ENCODE results near the gene UNC45A. TPM values are rescaled to one million over a fixed set of nuclear protein-coding genes. Genes with fewer than 3 reads are reported as not detected.

UNC45A gene, protein sequence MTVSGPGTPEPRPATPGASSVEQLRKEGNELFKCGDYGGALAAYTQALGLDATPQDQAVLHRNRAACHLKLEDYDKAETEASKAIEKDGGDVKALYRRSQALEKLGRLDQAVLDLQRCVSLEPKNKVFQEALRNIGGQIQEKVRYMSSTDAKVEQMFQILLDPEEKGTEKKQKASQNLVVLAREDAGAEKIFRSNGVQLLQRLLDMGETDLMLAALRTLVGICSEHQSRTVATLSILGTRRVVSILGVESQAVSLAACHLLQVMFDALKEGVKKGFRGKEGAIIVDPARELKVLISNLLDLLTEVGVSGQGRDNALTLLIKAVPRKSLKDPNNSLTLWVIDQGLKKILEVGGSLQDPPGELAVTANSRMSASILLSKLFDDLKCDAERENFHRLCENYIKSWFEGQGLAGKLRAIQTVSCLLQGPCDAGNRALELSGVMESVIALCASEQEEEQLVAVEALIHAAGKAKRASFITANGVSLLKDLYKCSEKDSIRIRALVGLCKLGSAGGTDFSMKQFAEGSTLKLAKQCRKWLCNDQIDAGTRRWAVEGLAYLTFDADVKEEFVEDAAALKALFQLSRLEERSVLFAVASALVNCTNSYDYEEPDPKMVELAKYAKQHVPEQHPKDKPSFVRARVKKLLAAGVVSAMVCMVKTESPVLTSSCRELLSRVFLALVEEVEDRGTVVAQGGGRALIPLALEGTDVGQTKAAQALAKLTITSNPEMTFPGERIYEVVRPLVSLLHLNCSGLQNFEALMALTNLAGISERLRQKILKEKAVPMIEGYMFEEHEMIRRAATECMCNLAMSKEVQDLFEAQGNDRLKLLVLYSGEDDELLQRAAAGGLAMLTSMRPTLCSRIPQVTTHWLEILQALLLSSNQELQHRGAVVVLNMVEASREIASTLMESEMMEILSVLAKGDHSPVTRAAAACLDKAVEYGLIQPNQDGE
- total RNA-seq: 54.1 and 55.4 TPM in 2 replicates

DNA sequence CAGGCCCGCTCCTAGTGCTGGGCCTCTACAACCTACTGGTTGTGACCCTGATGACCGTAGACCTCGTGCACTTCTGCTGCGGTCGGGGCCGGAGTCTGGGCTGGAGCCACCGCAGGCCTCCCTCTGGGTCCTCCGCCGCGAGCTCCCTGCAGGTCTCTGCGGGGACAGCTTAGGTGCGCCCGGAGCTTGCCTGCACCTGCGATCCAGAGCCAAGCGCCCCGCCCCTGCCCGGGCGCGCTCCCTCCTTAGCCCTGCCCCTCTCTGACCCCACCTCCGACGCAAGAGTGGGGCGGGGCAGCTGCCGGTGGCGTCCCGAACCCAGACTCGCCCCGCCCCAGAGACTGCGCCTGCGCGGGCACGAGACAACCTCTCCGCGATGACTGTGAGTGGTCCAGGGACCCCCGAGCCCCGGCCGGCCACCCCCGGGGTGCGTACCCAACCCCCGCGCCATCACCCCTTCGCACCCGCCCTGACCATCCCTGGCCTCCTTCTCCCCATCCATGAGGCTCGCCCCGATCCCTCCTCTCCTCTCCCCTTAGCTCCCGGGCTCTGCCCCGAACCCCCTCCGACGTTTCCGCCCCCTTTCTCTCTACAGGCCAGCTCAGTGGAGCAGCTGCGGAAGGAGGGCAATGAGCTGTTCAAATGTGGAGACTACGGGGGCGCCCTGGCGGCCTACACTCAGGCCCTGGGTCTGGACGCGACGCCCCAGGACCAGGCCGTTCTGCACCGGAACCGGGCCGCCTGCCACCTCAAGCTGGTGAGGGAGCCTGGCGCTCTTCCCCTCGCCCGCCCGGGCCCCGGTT is at the start of gene UNC45A:
Gene UNC45A (plus strand): TSS at position 337 of the 803 bp plus-strand sequence. CDS start 40 bp downstream, at position 377.

DNA sequence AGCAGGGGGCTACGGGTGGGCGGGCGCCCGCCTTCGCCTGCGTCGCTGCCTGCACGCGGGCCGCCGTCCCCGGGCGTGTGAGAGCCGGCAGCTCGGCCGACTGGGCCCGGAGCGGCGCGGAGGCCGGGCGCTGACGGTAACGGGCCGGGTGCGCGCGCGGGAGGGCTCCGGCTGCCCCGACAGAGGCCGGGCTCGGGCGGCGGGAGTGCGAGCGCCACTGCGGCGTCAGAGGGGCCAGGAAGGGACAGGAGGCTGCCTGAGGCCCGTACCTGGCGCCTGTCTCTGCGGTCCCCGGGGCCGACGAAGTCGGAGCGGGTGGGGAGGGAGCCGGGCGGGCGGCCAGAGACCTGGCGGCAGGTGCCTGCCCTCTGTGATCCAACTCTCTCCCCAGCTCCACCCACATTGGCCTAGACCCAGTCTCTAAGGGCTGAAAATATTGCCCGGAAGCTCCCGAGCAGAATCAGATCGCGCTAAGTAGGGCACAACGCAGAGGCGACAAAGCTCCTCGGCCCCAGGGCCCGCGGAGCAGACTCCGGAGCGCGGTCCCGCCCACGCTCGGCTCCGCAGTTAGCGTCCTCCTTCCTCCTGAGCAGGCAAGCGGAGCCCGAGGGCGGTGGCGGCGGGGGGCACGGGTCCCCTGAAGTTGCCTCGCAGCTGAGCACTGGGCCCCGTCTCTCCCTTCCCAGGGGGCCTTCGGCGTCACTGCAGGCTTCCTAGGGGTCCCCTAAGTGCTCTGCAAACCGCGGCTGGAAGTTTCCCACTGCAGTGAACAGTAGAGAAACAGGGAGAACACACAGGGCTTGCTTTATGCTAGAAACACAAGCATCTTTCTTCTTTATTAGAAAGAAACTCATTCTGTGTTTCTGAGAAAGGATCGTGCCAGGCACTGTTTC is 32.0 kb upstream of the UNC45A start, which contains the start of gene MAN2A2:
Gene MAN2A2 (plus strand): TSS at position 463 of the 893 bp plus-strand sequence. CDS start 906 bp downstream, outside the sequence.

DNA sequence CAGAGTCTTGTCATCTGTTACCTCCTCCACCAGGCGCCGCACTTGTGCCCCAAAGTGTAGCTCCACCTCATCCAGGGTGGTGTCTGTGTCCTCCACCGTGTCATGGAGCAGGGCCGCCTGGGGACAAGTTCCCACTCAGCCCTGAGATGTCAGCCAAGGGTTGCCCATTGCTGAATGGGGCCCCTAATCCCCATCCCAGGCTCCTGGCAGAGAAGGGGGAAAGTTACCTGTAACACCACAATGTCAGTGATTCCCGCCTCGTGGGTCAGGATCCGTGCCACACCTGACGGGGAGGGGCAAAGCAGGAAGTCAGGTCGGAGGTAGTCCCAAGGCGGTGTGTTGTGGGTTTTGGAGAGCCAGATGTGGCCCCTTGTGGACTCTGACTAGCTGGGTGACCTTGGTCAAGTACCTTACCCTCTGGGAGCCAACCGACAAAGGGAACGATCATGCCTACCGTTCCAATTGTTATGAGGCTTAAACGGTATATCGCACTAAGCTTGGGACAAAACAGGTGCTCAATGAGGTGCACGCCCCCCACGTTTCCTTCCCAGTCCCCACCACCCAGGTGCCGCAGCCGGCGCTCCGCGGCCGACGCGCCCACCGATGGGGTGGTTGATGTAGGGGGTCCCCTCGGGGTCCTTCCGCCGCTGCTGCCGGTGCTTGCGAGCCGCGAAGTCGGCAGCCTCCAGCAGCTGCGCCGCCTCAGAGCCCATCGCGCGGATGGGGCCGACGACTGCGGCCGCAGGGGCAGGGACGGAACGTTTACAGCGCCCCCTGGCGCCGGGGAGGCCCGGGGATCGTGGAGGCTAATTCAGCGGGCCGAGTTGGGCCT is 3.0 kb upstream of the UNC45A start, which contains the start of gene HDDC3:
Gene HDDC3 (minus strand): TSS at position 722 of the 832 bp plus-strand sequence. CDS start 9 bp downstream, at position 713.

DNA sequence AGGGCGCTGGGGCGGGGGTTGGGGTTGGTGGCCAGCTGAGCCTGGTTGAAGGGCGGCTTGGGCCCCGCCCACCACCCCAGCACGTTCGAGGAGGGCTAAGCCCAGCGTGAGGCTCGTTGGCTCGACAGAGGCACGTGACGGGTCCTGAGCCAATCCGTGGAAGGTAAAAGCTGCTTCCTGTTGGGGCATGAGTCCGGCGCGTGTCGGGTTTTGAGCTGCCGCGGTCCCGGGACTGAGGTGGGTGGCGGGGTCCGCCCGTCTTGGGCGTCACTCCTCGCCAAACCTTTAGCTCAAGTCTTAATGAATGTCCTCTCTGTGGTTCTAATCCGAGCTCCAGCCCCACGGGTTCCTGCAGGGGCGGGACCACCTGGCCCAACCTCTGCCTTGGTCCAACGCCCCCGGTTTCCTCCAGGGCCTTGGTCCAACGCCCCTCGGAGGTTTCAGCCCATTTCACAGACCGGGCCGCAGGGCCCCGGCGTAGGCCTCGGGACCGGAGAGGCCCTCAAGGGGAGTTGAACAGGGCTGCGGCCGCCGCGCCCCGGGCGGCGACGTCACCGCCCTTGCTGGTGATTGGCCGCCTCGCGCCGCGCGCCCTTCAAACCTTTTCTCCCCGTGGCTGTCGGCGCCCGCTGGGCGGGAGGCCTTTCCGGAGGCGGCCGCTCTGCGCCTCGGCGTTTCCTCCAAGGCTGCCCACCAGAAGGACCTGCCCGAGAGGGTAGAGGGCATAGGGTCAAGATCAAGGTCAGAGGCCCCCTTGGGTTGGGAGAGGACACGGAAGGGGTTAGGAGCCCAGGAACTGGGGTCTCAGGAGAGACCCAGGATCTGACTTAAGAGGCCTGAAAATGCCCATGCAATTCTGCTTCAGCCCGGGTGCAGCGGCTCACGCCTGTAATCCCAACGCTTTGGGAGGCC is 19.9 kb downstream of the UNC45A start, which contains the start of gene RCCD1:
Gene RCCD1 (plus strand): TSS at position 173 of the 912 bp plus-strand sequence. CDS start 1,851 bp downstream, outside the sequence.

DNA sequence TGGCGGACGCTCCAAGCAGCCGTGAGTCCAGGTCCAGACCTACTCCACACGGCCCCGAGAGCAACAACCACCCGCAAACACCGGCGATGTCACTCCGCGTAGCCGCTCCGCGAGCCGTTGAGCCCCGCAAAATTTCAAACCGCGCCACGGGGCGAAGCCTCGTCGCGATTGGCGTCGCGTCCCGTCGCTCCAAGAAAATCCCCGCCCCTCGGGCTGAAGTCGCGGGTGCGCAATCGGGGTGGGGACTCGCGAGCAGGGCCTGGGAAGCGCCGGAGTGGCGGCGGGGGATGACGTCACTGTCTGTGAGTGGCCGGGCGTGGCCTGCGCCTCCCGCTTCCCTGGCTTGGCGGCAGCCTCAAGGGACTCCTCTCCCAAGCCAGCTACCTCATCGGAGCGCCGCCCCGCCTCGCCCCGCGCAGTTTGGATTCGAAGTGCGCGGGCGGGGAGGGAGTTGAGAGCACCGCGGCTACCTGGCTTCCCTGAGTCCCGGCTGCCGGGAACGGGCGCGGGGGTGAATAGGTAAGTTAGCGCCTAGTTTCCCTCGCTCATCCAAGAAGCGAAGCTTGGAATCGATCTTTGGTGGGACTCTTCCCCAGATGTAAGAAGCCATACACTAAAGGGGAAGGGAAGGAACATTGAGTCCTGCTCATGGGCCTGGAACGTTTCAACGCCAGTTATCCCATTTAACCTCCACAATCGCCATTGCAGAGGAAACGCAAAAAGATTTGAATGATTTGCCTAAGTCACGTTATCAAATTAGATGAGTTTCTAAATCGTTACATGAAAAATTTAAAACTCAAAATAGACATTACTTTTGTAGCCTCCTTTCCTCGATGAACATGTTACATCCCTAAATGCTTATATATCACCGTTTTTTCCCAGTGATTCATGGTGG is 59.6 kb downstream of the UNC45A start, which contains the start of gene PRC1:
Gene PRC1 (minus strand): TSS at position 119 of the 895 bp plus-strand sequence. CDS start 118 bp downstream, at position 1.

Other genes with a start within 250 kb of the UNC45A start
- gene BLM, start 217.9 kb upstream of the UNC45A start, total RNA-seq: 5.7 and 7.5 TPM in 2 replicates
- gene FURIN, start 66.7 kb upstream of the UNC45A start, total RNA-seq: 75.8 and 82.8 TPM in 2 replicates
- 42.9 and 46.1 TPM in 2 replicates for gene FES, start 50.8 kb upstream of the UNC45A start, total RNA-seq
- 15.3 and 17.4 TPM in 2 replicates for gene MAN2A2, start 32.0 kb upstream of the UNC45A start, total RNA-seq
- gene HDDC3, start 2.7 kb upstream of the UNC45A start, total RNA-seq: 9.2 and 20.7 TPM in 2 replicates
- 22.0 and 22.8 TPM in 2 replicates for gene RCCD1, start 19.6 kb downstream of the UNC45A start, total RNA-seq
- 167 and 190 TPM in 2 replicates for gene PRC1, start 59.2 kb downstream of the UNC45A start, total RNA-seq
- gene VPS33B, start 87.3 kb downstream of the UNC45A start, total RNA-seq: 15.0 and 16.0 TPM in 2 replicates
- gene SV2B, start 165.0 kb downstream of the UNC45A start, total RNA-seq: not detected in 2 replicates

Data from myometrial cell (primary cell).